IMR-90 (cell line): Measurements from ENCODE around the gene USB1. TPM values are rescaled to one million over a fixed set of nuclear protein-coding genes. Genes with fewer than 3 reads are reported as not detected.

Experiments
- ATAC-seq: fragments of 200-7000 bp; cut with Tn5 transposase; 2 replicates; pipeline ENCODE4 v1.9.1; 2020; ENCODE audit warnings: low read depth, mild to moderate bottlenecking, moderate library complexity
- BruUV-seq: library from RNA; stranded (reverse); fragments of 400-500 nt; replicated peaks from 2 replicates; lab custom pipeline; 2021; lab: Mats Ljungman, UMichigan
- CTCF ChIA-PET: fragments of 300-600 bp; formaldehyde crosslinking; extraction: SDS; loops from one replicate; lab custom pipeline; 2021; ENCODE audit warnings: antibody characterized with exemption; lab: Yijun Ruan, JAX
- POLR2A ChIA-PET: fragments of 300-600 bp; sonication (Branson Sonifier 250); formaldehyde crosslinking; loops from one replicate; lab custom pipeline; 2022; ENCODE audit warnings: antibody characterized with exemption; ENCODE audit not compliant: unreplicated experiment; lab: Charles Lee
- DNase-seq: peaks from one replicate; pipeline ENCODE4 v3.0.0; 2013
- H2AFZ ChIP-seq: replicated peaks from 2 replicates; pipeline ENCODE3; 2013; ENCODE audit warnings: low read length, mild to moderate bottlenecking; ENCODE audit not compliant: poor library complexity
- H2AK5ac ChIP-seq: 2 replicates; pipeline ENCODE4 v1.6.1; 2013; ENCODE audit warnings: low read depth, low read length, inconsistent platforms
- H2AK9ac ChIP-seq: replicated peaks from 2 replicates; pipeline ENCODE3; 2013; ENCODE audit warnings: mild to moderate bottlenecking, low read depth, low read length, moderate library complexity; ENCODE audit not compliant: poor library complexity
- H2BK120ac ChIP-seq: 2 replicates; pipeline ENCODE4 v1.6.1; 2013; ENCODE audit warnings: low read depth, low read length, inconsistent platforms
- H2BK15ac ChIP-seq: 3 replicates; pipeline ENCODE4 v1.6.1; 2013; ENCODE audit warnings: low read depth, low read length, inconsistent platforms
- H2BK20ac ChIP-seq: 2 replicates; pipeline ENCODE4 v1.6.1; 2013; ENCODE audit warnings: low read depth, mild to moderate bottlenecking, inconsistent platforms, low read length, moderate library complexity
- H2BK5ac ChIP-seq: 2 replicates; pipeline ENCODE4 v1.6.1; 2013; ENCODE audit warnings: mild to moderate bottlenecking, low read depth, low read length, inconsistent platforms; ENCODE audit not compliant: poor library complexity, severe bottlenecking
- H3K14ac ChIP-seq: replicated peaks from 2 replicates; pipeline ENCODE4 v1.6.1; 2013; ENCODE audit warnings: low read depth, low read length, inconsistent platforms
- H3K18ac ChIP-seq: 2 replicates; pipeline ENCODE4 v1.6.1; 2013; ENCODE audit warnings: low read depth, low read length, control low read depth
- H3K23ac ChIP-seq: 2 replicates; pipeline ENCODE4 v1.6.1; 2013; ENCODE audit warnings: low read depth, low read length, inconsistent platforms
- H3K27ac ChIP-seq: 2 replicates; pipeline ENCODE4 v1.5.1; 2013; ENCODE audit warnings: mild to moderate bottlenecking, control low read depth, low read length; ENCODE audit not compliant: insufficient read depth
- H3K27me3 ChIP-seq: 2 replicates; pipeline ENCODE4 v1.6.1; 2013; ENCODE audit warnings: low read length; ENCODE audit not compliant: control insufficient read depth, insufficient read depth
- H3K36me3 ChIP-seq: 2 replicates; pipeline ENCODE4 v1.6.1; 2013; ENCODE audit warnings: low read length, mixed read lengths; ENCODE audit not compliant: control insufficient read depth, insufficient read depth
- H3K4ac ChIP-seq: 2 replicates; pipeline ENCODE4 v1.6.1; 2013; ENCODE audit warnings: low read depth, low read length, inconsistent platforms
- H3K4me1 ChIP-seq: 2 replicates; pipeline ENCODE4 v1.6.1; 2013; ENCODE audit warnings: low read length, mixed read lengths; ENCODE audit not compliant: control insufficient read depth, insufficient read depth
- H3K4me2 ChIP-seq: 2 replicates; pipeline ENCODE4 v1.6.1; 2013; ENCODE audit warnings: low read depth, mild to moderate bottlenecking, control low read depth, low read length, moderate library complexity
- H3K4me3 ChIP-seq: 2 replicates; pipeline ENCODE4 v1.5.1; 2013; ENCODE audit warnings: low read depth, mild to moderate bottlenecking, control low read depth, low read length, moderate library complexity; ENCODE audit not compliant: insufficient read depth
- H3K56ac ChIP-seq: 2 replicates; pipeline ENCODE4 v1.6.1; 2013; ENCODE audit warnings: low read length, inconsistent platforms; ENCODE audit not compliant: insufficient read depth; ENCODE audit errors: extremely low read depth
- H3K79me1 ChIP-seq, 2 experiments: 2 replicates each; pipeline ENCODE4 v1.6.1; 2013; ENCODE audit warnings: low read length in 2 of 2, inconsistent platforms in 1 of 2, low read depth in 1 of 2
- H3K9ac ChIP-seq: 2 replicates; pipeline ENCODE4 v1.6.1; 2013; ENCODE audit warnings: low read depth, low read length, control low read depth
- H3K9me1 ChIP-seq: 2 replicates; pipeline ENCODE4 v1.6.1; 2013; ENCODE audit warnings: low read length, inconsistent platforms; ENCODE audit not compliant: insufficient read depth
- H3K9me3 ChIP-seq: 2 replicates; pipeline ENCODE4 v1.6.1; 2013; ENCODE audit warnings: low read length; ENCODE audit not compliant: control insufficient read depth, insufficient read depth
- H4K20me1 ChIP-seq: 2 replicates; pipeline ENCODE4 v1.6.1; 2013; ENCODE audit warnings: low read length, inconsistent platforms; ENCODE audit not compliant: insufficient read depth
- H4K5ac ChIP-seq: 2 replicates; pipeline ENCODE4 v1.6.1; 2013; ENCODE audit warnings: mild to moderate bottlenecking, low read depth, low read length, control low read depth
- H4K8ac ChIP-seq, 2 experiments: 2 replicates each; pipeline ENCODE4 v1.6.1; 2013; ENCODE audit warnings: low read depth in 2 of 2, low read length in 2 of 2, control low read depth in 1 of 2, inconsistent platforms in 1 of 2
- H4K91ac ChIP-seq: 2 replicates; pipeline ENCODE4 v1.6.1; 2013; ENCODE audit warnings: low read depth, low read length, inconsistent platforms; ENCODE audit not compliant: insufficient read depth
- CEBPB ChIP-seq: IDR thresholded peaks from 2 replicates; pipeline ENCODE4 v1.6.1; 2012; ENCODE audit warnings: low read depth, low read length, improper control_type of control experiment
- RAD21 ChIP-seq: IDR thresholded peaks from 2 replicates; pipeline ENCODE4 v1.6.1; 2012; ENCODE audit warnings: low read length, improper control_type of control experiment
- RCOR1 ChIP-seq: IDR thresholded peaks from 2 replicates; pipeline ENCODE4 v1.6.1; 2012; ENCODE audit warnings: mild to moderate bottlenecking, low read length, improper control_type of control experiment; ENCODE audit not compliant: insufficient replicate concordance
- RFX5 ChIP-seq: IDR thresholded peaks from 2 replicates; pipeline ENCODE4 v1.8.0; 2012; ENCODE audit warnings: low read depth, mild to moderate bottlenecking, low read length, moderate library complexity
- SMC3 ChIP-seq: fragments of 150-350 bp; IDR thresholded peaks from 2 replicates; pipeline ENCODE4 v1.6.1; 2016; ENCODE audit warnings: low read depth, mild to moderate bottlenecking, antibody characterized with exemption, low read length, moderate library complexity
- WGBS, 2 experiments: methylation state at CpG; one replicate each; pipeline versions ENCODE4 v1.1.5 to v1.1.7; 2013; ENCODE audit warnings: missing lambda C conversion rate in 2 of 2; ENCODE audit not compliant: insufficient read length in 1 of 2; ENCODE audit errors: extremely low coverage in 2 of 2; 5-methylcytosine and 5-hydroxymethylcytosine counted together
- dilution Hi-C: fragments of 300-500 bp; cut with HindIII; formaldehyde crosslinking; loops from one replicate; pipeline ENCODE4 v1.14.3; 2018; ENCODE audit warnings: low sequenced_read_pairs; ENCODE audit not compliant: unreplicated experiment
- in situ Hi-C: fragments of 300-500 bp; cut with MboI; formaldehyde crosslinking; loops from 3 replicates; pipeline ENCODE4 v1.14.3; 2019; ENCODE audit warnings: low sequenced_read_pairs, inconsistent platforms, mixed read lengths
- intact Hi-C: fragments of 100-400 bp; cut with micrococcal nuclease; formaldehyde crosslinking; loops from 2 replicates; pipeline ENCODE4 v1.10.0; 2022
- polyA plus RNA-seq, 3 experiments: library from polyadenylated mRNA; depleted of rRNA; stranded (reverse); fragments of >200 nt; gene quantifications; 2 replicates each; pipeline ENCODE4 v1.2.3, GENCODE V29; 2012; ENCODE audit warnings: low replicate concordance in 1 of 3
- total RNA-seq: library from RNA; depleted of rRNA; stranded (reverse); fragments of >200 nt; gene quantifications from 2 replicates; pipeline ENCODE4 v1.2.3, GENCODE V29; 2012
- TF ChIP-seq, protein P1 (sequence below): fragments of 150-350 bp; IDR thresholded peaks from 2 replicates; pipeline ENCODE4 v1.6.1; 2017; ENCODE audit warnings: mild to moderate bottlenecking, antibody characterized with exemption, low read length, low read depth
- TF ChIP-seq, protein P2 (sequence below): conservative IDR thresholded peaks from 2 replicates; pipeline ENCODE4 v1.5.1; 2012; ENCODE audit warnings: mild to moderate bottlenecking, low read depth, low read length, improper control_type of control experiment

The USB1 gene
- total and polyA plus RNA-seq, 2 of the 4 experiments (the other 2 are of a cell fraction) = 45.9 to 94.9 TPM

DNA sequence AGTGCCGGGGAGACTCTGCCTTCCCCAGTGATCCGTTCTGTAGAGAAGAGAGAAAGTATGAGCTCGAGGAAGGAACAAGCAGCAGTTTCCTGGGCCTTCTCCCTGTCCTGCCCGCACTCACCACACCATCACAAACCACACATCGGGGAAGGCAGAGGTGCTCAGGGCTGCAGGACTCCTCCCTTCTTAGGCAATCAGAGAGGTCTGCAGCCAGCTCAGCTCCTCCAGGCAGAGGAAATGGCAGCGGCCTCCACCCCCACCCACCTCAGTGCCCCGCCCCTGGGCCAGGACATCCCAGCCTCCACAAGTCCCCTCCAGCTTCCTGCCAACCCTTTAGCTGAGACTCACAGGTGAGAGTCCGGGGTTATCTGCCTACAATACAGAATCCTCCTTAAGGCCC is 2.7 kb upstream of the USB1 start:
- Histone ChIP-seq H3K9ac (no peak overlapping the region), H3K36me3 (peaks cover 42% of the 10 kb centered on the region; the same call in 1 of the 2 replicates), H2BK120ac (no peak overlapping the region), H2AK5ac (no peak overlapping the region), H3K9me1 (peaks cover 11% of the 10 kb centered on the region; the same call in 1 of the 2 replicates), H3K23ac (no peak overlapping the region), H3K14ac (no peak overlapping the region), H3K4ac (no peak overlapping the region), H4K20me1 (peaks cover 18% of the 10 kb centered on the region), H2AK9ac (peak overlapping the region; percentile 37), H2AFZ (no peak overlapping the region), H3K18ac (no peak overlapping the region), H3K79me1 (peaks cover 18 to 65% of the 10 kb centered on the region in 2 experiments), H2BK15ac (no peak overlapping the region), H3K4me3 (no peak overlapping the region), H3K27ac (no peak overlapping the region), H2BK5ac (no peak overlapping the region), H4K91ac (no peak overlapping the region), H4K5ac (no peak overlapping the region), H3K9me3 (no peaks in the 10 kb centered on the region), H3K27me3 (no peaks in the 10 kb centered on the region), H3K56ac (no peak overlapping the region), H4K8ac (no peak overlapping the region), H2BK20ac (no peak overlapping the region), H3K4me1 (peaks cover 12% of the 10 kb centered on the region), H3K4me2 (no peak overlapping the region)
- POLR2A ChIA-PET = no interaction called here
- intact Hi-C loops = no loop called here
- CTCF ChIA-PET = no interaction called here
- TF ChIP-seq, protein P1, sequence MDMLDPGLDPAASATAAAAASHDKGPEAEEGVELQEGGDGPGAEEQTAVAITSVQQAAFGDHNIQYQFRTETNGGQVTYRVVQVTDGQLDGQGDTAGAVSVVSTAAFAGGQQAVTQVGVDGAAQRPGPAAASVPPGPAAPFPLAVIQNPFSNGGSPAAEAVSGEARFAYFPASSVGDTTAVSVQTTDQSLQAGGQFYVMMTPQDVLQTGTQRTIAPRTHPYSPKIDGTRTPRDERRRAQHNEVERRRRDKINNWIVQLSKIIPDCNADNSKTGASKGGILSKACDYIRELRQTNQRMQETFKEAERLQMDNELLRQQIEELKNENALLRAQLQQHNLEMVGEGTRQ = no peak
- no peak for TF ChIP-seq CEBPB
- no peak for TF ChIP-seq SMC3
- no peak for TF ChIP-seq RAD21
- TF ChIP-seq, protein P2, sequence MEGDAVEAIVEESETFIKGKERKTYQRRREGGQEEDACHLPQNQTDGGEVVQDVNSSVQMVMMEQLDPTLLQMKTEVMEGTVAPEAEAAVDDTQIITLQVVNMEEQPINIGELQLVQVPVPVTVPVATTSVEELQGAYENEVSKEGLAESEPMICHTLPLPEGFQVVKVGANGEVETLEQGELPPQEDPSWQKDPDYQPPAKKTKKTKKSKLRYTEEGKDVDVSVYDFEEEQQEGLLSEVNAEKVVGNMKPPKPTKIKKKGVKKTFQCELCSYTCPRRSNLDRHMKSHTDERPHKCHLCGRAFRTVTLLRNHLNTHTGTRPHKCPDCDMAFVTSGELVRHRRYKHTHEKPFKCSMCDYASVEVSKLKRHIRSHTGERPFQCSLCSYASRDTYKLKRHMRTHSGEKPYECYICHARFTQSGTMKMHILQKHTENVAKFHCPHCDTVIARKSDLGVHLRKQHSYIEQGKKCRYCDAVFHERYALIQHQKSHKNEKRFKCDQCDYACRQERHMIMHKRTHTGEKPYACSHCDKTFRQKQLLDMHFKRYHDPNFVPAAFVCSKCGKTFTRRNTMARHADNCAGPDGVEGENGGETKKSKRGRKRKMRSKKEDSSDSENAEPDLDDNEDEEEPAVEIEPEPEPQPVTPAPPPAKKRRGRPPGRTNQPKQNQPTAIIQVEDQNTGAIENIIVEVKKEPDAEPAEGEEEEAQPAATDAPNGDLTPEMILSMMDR = no peak
- no peak for TF ChIP-seq RCOR1
- TF ChIP-seq RFX5 = no peak
- DNase-seq = no peak
- no TSS peak for BruUV-seq
- no CpG with 5 or more reads among the region's 8 CpGs for WGBS, 2 experiments
- ATAC-seq = no peak
- dilution Hi-C loops = no loop called here
- in situ Hi-C loops = no loop called here
